ENCODE results near the gene IL6ST. TPM values are rescaled to one million over a fixed set of nuclear protein-coding genes. Genes with fewer than 3 reads are reported as not detected.
A peak's percentile ranks its signal among the peaks of the same experiment; 100 is the strongest.
"Not testable (repeated sequence)": the region's sequence is repeated elsewhere in the genome, so short reads cannot be mapped to it uniquely, and the experiment has no call there.

Gene IL6ST
- polyA plus RNA-seq, 1 experiment = 448 TPM

GRCh38 chr5:55969956-55970355 lies 24.8 kb downstream of the IL6ST start:
- ChIA-PET CTCF (interaction anchor here (1.3 kb wide), 1 partner anchor 230 kb away, joined by 5 read pairs; no protein-coding TSS in a partner anchor), POLR2A (no interaction called here)
- Histone ChIP-seq H3K27me3 (ENCODE audit: control insufficient read depth, insufficient read depth, low read length) (no peaks in the 10 kb centered on the region), H3K9me3 (ENCODE audit: control insufficient read depth, insufficient read depth, low read length) (no peaks in the 10 kb centered on the region), H3K4me3 (ENCODE audit: low read depth, low read length) (no peak overlapping the region), H3K27ac (ENCODE audit: low read depth, low read length) (peak overlapping the region; percentile 3)
- TF ChIP-seq CTCF (IDR thresholded peaks at IDR 0.05; ENCODE audit: low read depth, low read length) = no peak
- DNase-seq (ENCODE audit: low read depth, low spot score) = no peak

- DNase-seq (ENCODE audit: low read depth, low spot score) = no peak
- no peak overlapping the region for H3K4me3 ChIP-seq (ENCODE audit: low read depth, low read length)
- no peak for TF ChIP-seq CTCF (IDR thresholded peaks at IDR 0.05; ENCODE audit: low read depth, low read length)
- no peak overlapping the region for H3K27ac ChIP-seq (ENCODE audit: low read depth, low read length)
- H3K9me3 ChIP-seq (ENCODE audit: control insufficient read depth, insufficient read depth, low read length) = no peaks in the 10 kb centered on the region
- ChIA-PET CTCF (no interaction called here), POLR2A (no interaction called here)
- H3K27me3 ChIP-seq (ENCODE audit: control insufficient read depth, insufficient read depth, low read length) = no peaks in the 10 kb centered on the region
Measured at GRCh38 chr5:55966284-55966683, 28.5 kb downstream of the IL6ST start.

- no peak for TF ChIP-seq CTCF (IDR thresholded peaks at IDR 0.05; ENCODE audit: low read depth, low read length)
- Histone ChIP-seq H3K27me3 (ENCODE audit: control insufficient read depth, insufficient read depth, low read length) (no peaks in the 10 kb centered on the region), H3K9me3 (ENCODE audit: control insufficient read depth, insufficient read depth, low read length) (no peaks in the 10 kb centered on the region), H3K4me3 (ENCODE audit: low read depth, low read length) (no peak overlapping the region), H3K27ac (ENCODE audit: low read depth, low read length) (no peak overlapping the region)
- no peak for DNase-seq (ENCODE audit: low read depth, low spot score)
- ChIA-PET POLR2A (no interaction called here), CTCF (interaction anchor here (0.7 to 1.1 kb wide), 2 partner anchors 10 to 236 kb away, joined by 4 to 5 read pairs; no protein-coding TSS in a partner anchor)
Measured at GRCh38 chr5:55965525-55965924, 29.2 kb downstream of the IL6ST start.

GRCh38 chr5:55960779-55961178 lies 34.0 kb downstream of the IL6ST start:
- Histone ChIP-seq H3K27ac (ENCODE audit: low read depth, low read length) (no peak overlapping the region), H3K9me3 (ENCODE audit: control insufficient read depth, insufficient read depth, low read length) (no peaks in the 10 kb centered on the region), H3K4me3 (ENCODE audit: low read depth, low read length) (no peak overlapping the region), H3K27me3 (ENCODE audit: control insufficient read depth, insufficient read depth, low read length) (no peaks in the 10 kb centered on the region)
- POLR2A ChIA-PET = no interaction called here
- no peak for TF ChIP-seq CTCF (IDR thresholded peaks at IDR 0.05; ENCODE audit: low read depth, low read length)
- CTCF ChIA-PET = interaction anchor here (1.0 kb wide), 1 partner anchor 24 kb away, joined by 5 read pairs; no protein-coding TSS in a partner anchor
- no peak for DNase-seq (ENCODE audit: low read depth, low spot score)

- DNase-seq (ENCODE audit: low read depth, low spot score) = no peak
- Histone ChIP-seq H3K9me3 (ENCODE audit: control insufficient read depth, insufficient read depth, low read length) (no peaks in the 10 kb centered on the region), H3K4me3 (ENCODE audit: low read depth, low read length) (no peak overlapping the region), H3K27ac (ENCODE audit: low read depth, low read length) (no peak overlapping the region), H3K27me3 (ENCODE audit: control insufficient read depth, insufficient read depth, low read length) (no peaks in the 10 kb centered on the region)
- ChIA-PET CTCF (no interaction called here), POLR2A (no interaction called here)
- no peak for TF ChIP-seq CTCF (IDR thresholded peaks at IDR 0.05; ENCODE audit: low read depth, low read length)
Measured at GRCh38 chr5:55959208-55959607, 35.6 kb downstream of the IL6ST start.

- H3K27me3 ChIP-seq (ENCODE audit: control insufficient read depth, insufficient read depth, low read length); H3K9me3 ChIP-seq (ENCODE audit: control insufficient read depth, insufficient read depth, low read length); CTCF ChIA-PET; H3K4me3 ChIP-seq (ENCODE audit: low read depth, low read length); POLR2A ChIA-PET; H3K27ac ChIP-seq (ENCODE audit: low read depth, low read length); DNase-seq (ENCODE audit: low read depth, low spot score): not testable (repeated sequence)
Measured at GRCh38 chr5:55941154-55941553, 53.6 kb downstream of the IL6ST start.

- DNase-seq (ENCODE audit: low read depth, low spot score); H3K9me3 ChIP-seq (ENCODE audit: control insufficient read depth, insufficient read depth, low read length); POLR2A ChIA-PET; H3K27me3 ChIP-seq (ENCODE audit: control insufficient read depth, insufficient read depth, low read length); H3K27ac ChIP-seq (ENCODE audit: low read depth, low read length); H3K4me3 ChIP-seq (ENCODE audit: low read depth, low read length): not testable (repeated sequence)
- CTCF ChIA-PET = interaction anchor here (1.1 to 6.4 kb wide), 6 partner anchors 14 to 336 kb away, joined by 3 to 80 read pairs (median 8); no protein-coding TSS in a partner anchor
Measured at GRCh38 chr5:55937598-55937997, 57.2 kb downstream of the IL6ST start.
